ENCODE measurements around the gene PPP1R13B. TPM values are rescaled to one million over a fixed set of nuclear protein-coding genes. Genes with fewer than 3 reads are reported as not detected.

Gene PPP1R13B
- polyA plus RNA-seq, 1 of the 3 experiments (the other 2 are of a cell fraction), result 5.7 TPM

- H3K27me3 ChIP-seq (ENCODE audit: insufficient read depth), result no peaks in the 10 kb centered on the region
- peaks cover 31 to 69% of the 10 kb centered on the region in 2 experiments for H3K36me3 ChIP-seq (replicated peaks in 1 of 2; ENCODE audit: control insufficient read depth in 1 of 2, insufficient read depth in 2 of 2, low read length in 1 of 2)
- POLR2A ChIA-PET, result interaction anchor here (1.4 kb wide), 1 partner anchor 19 kb away, joined by 4 read pairs; the partner anchor contains the start of genes XRCC3 and ZFYVE21
- H3K9ac ChIP-seq, result no peak overlapping the region
- H3K4me1 ChIP-seq (ENCODE audit: control insufficient read depth in 1 of 2, insufficient read depth in 2 of 2, low read depth in 1 of 2, low read length in 1 of 2), result peaks cover 0 to 39% of the 10 kb centered on the region in 2 experiments; a peak in 1 of 4 replicates
- TF ChIP-seq FOSL2 (IDR thresholded peaks at IDR 0.05; ENCODE audit: borderline replicate concordance, low read depth) (no peak), YY1 (IDR thresholded peaks at IDR 0.05; ENCODE audit: low read depth) (no peak), EZH2phosphoT487 (IDR thresholded peaks at IDR 0.05; ENCODE audit: borderline replicate concordance, low read depth) (no peak), RAD21 (IDR thresholded peaks at IDR 0.05; ENCODE audit: low read length) (no peak), POLR2AphosphoS5 (IDR thresholded peaks at IDR 0.05; ENCODE audit: low read depth, low read length) (no peak; the same call in 1 of the 2 replicates), TEAD4 (IDR thresholded peaks at IDR 0.05; ENCODE audit: borderline replicate concordance, insufficient read depth) (no peak), EP300 (IDR thresholded peaks at IDR 0.05; ENCODE audit: borderline replicate concordance in 1 of 2, low read depth in 1 of 2, low read length in 1 of 2) (no peak), MEF2A (IDR thresholded peaks at IDR 0.05; ENCODE audit: borderline replicate concordance, low read depth) (no peak), CHD2 (IDR thresholded peaks at IDR 0.05; ENCODE audit: low read length, partially characterized antibody) (no peak), FOXM1 (IDR thresholded peaks at IDR 0.05; ENCODE audit: low read depth) (no peak), MXI1 (IDR thresholded peaks at IDR 0.05; ENCODE audit: low read depth, low read length) (no peak), IRF3 (IDR thresholded peaks at IDR 0.05; ENCODE audit: low read depth, low read length) (no peak), GATA2 (CRISPR knock-in tag; IDR thresholded peaks at IDR 0.05) (no peak), TAF1 (IDR thresholded peaks at IDR 0.05; ENCODE audit: borderline replicate concordance, low read depth, low read length) (no peak), NRF1 (IDR thresholded peaks at IDR 0.05; ENCODE audit: low read depth, low read length) (no peak)
- TF ChIP-seq, protein P1, sequence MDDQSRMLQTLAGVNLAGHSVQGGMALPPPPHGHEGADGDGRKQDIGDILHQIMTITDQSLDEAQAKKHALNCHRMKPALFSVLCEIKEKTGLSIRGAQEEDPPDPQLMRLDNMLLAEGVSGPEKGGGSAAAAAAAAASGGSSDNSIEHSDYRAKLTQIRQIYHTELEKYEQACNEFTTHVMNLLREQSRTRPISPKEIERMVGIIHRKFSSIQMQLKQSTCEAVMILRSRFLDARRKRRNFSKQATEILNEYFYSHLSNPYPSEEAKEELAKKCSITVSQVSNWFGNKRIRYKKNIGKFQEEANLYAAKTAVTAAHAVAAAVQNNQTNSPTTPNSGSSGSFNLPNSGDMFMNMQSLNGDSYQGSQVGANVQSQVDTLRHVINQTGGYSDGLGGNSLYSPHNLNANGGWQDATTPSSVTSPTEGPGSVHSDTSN (IDR thresholded peaks at IDR 0.05), result no peak
- TF ChIP-seq, protein P2, sequence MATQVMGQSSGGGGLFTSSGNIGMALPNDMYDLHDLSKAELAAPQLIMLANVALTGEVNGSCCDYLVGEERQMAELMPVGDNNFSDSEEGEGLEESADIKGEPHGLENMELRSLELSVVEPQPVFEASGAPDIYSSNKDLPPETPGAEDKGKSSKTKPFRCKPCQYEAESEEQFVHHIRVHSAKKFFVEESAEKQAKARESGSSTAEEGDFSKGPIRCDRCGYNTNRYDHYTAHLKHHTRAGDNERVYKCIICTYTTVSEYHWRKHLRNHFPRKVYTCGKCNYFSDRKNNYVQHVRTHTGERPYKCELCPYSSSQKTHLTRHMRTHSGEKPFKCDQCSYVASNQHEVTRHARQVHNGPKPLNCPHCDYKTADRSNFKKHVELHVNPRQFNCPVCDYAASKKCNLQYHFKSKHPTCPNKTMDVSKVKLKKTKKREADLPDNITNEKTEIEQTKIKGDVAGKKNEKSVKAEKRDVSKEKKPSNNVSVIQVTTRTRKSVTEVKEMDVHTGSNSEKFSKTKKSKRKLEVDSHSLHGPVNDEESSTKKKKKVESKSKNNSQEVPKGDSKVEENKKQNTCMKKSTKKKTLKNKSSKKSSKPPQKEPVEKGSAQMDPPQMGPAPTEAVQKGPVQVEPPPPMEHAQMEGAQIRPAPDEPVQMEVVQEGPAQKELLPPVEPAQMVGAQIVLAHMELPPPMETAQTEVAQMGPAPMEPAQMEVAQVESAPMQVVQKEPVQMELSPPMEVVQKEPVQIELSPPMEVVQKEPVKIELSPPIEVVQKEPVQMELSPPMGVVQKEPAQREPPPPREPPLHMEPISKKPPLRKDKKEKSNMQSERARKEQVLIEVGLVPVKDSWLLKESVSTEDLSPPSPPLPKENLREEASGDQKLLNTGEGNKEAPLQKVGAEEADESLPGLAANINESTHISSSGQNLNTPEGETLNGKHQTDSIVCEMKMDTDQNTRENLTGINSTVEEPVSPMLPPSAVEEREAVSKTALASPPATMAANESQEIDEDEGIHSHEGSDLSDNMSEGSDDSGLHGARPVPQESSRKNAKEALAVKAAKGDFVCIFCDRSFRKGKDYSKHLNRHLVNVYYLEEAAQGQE (IDR thresholded peaks at IDR 0.05; ENCODE audit: low read depth, low read length), result no peak
- peak overlapping the region in 1 of 2 experiments; percentile 45; a peak in 2 of 4 replicates for H3K27ac ChIP-seq (ENCODE audit: low read depth in 2 of 2, low read length in 1 of 2)
- CTCF ChIA-PET, result interaction anchor here (1.0 to 1.7 kb wide), 3 partner anchors 17 to 392 kb away, joined by 3 to 8 read pairs (median 4); no protein-coding TSS in a partner anchor
- WGBS (ENCODE audit: low lambda C conversion rate), result 65% methylated on average over 15 of the region's 17 CpGs
- no peak overlapping the region for H3K4me2 ChIP-seq
- no peak overlapping the region for H2AFZ ChIP-seq (ENCODE audit: low read depth)
- no peaks in the 10 kb centered on the region for H3K9me3 ChIP-seq
- peaks cover 15% of the 10 kb centered on the region for H3F3A ChIP-seq (replicated peaks; ENCODE audit: insufficient read depth)
- H3K4me3 ChIP-seq (ENCODE audit: low read depth in 2 of 2, low read length in 1 of 2), result no peak overlapping the region
- no peak for DNase-seq
- H4K20me1 ChIP-seq (ENCODE audit: insufficient read depth), result peaks cover 21% of the 10 kb centered on the region
- peaks cover 38% of the 10 kb centered on the region for H3K79me2 ChIP-seq (ENCODE audit: insufficient read depth)
- no peaks in the 10 kb centered on the region for H3K9me2 ChIP-seq
These were observed 150.8 kb downstream of the PPP1R13B start for GRCh38 chr14:103696466-103697071.
